Left cardiac atrium (tissue), 4 donors: ENCODE results near the gene TEX19. TPM values are rescaled to one million over a fixed set of nuclear protein-coding genes. Genes with fewer than 3 reads are reported as not detected.
"Not testable (repeated sequence)": the region's sequence is repeated elsewhere in the genome, so short reads cannot be mapped to it uniquely, and the experiment has no call there.

Source experiments
- ATAC-seq, 2 donors: fragments of 200-7000 bp; cut with Tn5 transposase; one replicate each; pipeline ENCODE4 v1.9.1; 2020; ENCODE audit warnings: mild to moderate bottlenecking in 2 of 2, moderate library complexity in 2 of 2
- DNase-seq: peaks from one replicate; pipeline ENCODE4 v3.0.0-alpha.2; 2020
- intact Hi-C, 2 donors: fragments of 100-400 bp; cut with DNase I; formaldehyde crosslinking; loops; one replicate each; pipeline versions ENCODE4 v1.14.1 to v1.15.1; 2022 to 2023
- total RNA-seq, 2 donors: library from RNA; stranded (reverse); fragmentation: NEBNext Ultra II Directional; extraction: Animal tissue kit (Norgen Biotek cat#: 25700); gene quantifications; one replicate each; pipeline ENCODE4 v1.2.1, GENCODE V29; 2021
- donor health status: DM: no; HTN: yes; CAD: no.
- donor health status: DM: no; HTN: yes; CAD: no; lungs with severe emphysema.
- donor health status: DM: yes; HTN: yes; CAD: no.
- donor health status: Dilated cardiomyopathy.

The TEX19 gene
- total RNA-seq, 2 donors from 2014 or later = not detected

DNA sequence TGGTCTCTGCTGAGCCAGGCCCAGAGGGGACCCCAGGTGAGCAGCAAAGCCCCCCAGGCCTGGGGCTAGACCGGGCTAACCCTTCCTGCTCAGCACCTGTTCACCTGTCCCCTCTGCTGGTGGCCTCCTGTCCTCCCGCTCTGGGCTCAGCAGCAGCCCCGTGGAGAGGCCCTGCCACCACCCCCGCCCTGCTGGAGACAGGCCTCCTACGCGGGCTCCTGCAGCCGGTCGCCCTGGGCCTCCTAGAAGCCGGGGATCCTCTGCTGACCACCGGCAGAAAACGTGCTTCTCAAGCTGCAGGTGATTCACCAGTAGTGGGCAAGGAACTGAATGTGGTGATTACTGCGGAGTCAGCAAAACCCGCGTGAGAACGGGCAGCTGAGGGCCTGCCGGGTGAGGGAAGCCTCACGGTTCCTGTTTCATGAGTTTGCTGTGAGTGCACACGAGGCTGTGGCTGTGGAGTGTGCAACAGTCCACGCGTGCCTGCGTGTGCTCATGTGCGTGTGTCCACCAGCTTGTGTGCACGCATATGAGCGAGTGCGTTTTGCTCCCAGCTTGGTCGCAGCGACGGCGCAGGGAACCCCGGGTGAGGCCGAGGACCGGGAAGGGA lies 26.3 kb upstream of the TEX19 start:
- intact Hi-C loops = no loop called here
- ATAC-seq = peak; percentile 36 to 65
- DNase-seq = peak; percentile 57

DNA sequence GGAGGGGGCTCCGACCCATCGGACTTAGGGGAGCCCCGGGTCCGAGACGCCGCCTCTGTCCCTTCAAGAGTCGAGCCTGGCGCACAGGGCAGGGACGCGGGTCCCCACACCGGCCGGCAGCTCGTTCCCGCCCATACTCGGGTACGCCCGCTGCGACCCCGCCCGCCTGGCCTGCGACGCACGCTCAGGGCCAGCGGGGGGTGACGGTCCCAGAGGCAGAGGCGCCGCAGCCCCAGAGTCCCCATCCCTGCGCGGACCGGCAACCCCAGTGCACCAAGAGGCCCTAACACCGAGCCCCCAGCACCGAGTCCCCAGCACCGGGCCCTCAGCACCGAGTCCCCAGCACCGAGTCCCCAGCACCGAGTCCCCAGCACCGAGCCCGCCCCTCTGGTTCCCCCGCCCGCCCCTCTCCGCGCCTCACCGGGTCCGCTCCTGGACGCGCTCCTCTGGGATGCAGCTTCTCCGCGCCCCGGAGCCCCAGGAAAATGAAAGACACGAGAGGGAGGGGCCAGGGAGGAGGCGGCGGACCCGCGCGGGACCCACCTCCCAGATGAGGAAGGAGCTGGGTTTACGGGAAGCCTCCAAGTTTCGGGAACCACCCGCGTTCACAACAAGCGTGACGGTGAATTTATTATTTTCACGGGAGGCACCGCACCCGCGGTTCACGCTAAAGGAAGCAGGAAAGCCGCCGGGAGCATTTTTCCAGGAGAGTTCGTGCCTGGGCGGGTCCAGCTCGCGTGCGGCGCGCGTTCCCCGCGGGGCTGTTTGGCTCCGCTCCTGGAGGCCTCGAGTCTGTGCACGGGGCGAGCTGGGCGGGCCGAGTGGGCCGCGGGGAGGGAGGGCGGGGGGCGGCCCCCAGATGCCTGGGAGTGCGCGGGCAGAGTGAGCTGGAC lies 25.5 kb upstream of the TEX19 start, which contains the start of gene SECTM1:
SECTM1 (minus strand) TSS at position 488 of the 893 bp plus-strand sequence. CDS start 6,526 bp downstream, outside the sequence.
- intact Hi-C loops = no loop called here
- ATAC-seq (peak; percentile 42 to 44), DNase-seq (peak; percentile 64)

DNA sequence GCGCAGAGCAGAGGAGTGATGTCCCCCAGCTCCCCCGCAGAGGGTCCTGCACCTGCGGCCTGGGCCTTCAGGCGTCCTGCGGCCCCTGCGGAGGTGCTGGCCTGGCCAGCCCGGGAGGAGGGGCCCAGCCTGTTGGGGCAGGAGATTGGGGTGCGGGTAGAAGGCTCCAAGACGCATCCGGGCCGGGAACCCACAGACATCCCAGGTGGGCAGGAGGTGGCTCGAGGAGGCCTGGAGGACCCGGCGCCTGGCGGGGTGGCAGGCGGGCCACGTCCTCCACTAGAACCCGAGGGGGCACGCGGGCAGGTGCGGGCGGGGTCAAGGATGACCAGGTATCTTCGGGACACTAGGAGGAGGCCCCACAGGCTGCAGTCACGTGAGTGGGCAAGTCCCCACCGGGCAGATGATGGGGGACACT lies 24.8 kb upstream of the TEX19 start:
- peak; percentile 31 for DNase-seq
- ATAC-seq = no peak
- intact Hi-C loops = no loop called here

DNA sequence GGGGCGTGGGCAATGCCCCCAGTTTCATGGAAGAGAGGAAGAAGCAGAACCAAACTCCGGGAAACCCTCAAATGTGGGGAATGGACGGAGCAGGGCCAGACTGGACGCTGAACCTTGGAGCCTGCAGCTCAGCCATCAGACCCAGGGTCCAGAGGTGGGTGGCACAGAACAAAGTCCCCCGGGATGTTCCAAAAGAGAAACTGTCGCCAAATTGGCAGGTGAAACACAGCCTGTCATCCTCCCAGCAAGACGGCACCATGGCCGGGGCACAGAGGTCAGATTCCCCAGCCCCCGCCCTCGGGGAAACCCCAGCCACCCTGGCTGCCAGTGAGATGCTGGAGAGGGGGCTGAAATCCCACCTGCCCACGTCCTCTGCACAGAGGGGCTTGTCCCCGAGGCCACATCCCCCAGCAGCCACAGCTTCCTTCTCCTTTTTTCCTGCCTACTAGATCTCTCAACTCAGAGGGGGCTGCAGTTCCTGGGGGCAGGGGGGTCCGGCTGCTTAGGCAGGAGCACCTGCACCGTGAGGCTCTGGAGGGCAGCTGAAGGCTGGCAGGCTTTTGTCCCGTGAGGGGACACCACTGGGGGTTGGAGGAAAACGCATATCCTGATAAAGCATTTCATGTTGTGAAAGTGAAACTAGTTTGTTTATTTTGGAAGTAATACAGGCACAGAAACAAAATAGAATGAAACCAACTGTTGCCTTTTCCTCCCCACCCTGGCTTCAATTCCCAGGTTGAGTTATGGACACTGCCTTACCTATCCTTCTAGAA lies 24.2 kb upstream of the TEX19 start:
- DNase-seq (peak; percentile 19), ATAC-seq (no peak)
- intact Hi-C loops = no loop called here

DNA sequence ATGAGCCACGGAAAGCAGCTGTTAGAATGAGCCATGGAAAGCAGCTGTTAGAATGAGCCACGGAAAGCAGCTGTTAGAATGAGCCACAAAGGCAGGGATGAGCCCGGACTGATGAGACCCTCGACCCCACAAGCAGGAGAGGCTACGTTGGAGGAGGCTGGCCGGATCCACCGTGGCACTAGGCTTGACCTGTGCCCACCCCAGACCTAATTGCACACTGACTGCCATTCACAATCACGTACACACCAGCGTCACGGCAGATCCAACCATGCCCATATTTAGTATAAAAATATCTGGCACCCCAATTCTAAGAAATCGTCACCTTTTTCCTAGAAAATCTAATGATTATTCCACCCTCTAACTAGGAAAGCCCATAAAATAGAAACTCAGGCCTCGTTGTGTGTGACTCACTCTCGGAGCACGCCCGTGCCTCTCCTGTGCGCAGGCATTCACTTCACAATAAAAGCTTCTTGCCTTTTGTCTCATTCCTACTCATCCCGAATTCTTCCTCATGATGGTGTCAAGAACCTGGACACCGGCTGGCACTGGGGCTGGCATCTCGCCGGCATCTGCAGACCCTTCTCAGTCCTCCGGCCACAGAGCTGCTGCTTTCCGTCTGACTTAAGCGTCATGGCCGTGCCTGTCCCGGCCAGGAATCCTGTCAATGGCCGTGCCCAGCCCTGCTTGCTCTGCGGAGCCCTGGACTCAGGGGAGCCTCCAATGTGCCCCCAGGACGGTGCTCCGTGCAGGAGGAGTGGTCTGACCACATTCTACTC lies 20.0 kb upstream of the TEX19 start:
- intact Hi-C loops = no loop called here
- ATAC-seq = peak; percentile 79 to 85
- peak; percentile 40 for DNase-seq

DNA sequence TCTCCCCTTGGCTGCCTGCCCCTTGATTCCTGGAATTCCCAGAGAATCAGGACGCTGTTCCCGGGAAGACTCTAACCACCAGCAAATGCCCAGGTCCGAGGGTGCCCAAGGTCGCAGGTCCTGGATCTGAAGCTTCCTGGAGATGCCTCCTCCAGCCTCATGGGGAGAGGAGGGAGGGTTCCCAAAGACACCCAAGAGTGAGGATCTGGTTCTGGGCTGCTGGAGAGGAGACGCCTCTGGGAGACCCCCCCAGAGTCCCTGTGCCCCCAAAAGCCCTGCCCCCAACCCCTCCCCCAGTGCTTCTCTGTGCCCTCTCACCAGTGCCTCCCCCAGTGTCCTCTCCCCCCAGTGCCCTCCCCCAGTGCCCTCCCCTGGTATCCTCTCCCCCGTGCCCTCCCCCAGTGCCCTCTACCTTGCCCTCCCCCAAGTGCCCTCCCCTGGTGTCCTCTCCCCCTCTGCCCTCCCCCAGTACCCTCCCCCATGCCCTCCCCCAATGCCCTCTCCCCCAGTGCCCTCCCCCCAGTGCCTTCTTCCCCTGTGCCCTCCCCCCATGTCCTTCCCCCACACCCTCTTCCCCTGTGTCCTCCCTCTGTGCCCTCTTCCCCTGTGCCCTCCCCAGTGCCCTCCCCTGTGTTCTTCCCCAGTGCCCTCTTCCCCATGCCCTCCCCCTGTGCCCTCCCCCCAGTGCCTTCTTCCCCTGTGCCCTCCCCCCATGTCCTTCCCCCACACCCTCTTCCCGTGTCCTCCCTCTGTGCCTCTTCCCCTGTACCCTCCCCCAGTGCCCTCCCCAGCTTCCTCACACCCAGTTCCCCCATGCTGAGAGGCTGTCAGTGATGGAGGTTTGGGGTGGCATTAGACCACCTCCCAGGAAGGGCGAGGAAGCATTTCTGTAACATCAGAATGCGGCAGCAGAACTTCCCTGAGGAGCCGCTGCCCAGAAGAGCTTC lies 19.1 kb upstream of the TEX19 start:
- ATAC-seq = no peak
- peak; percentile 19 for DNase-seq
- intact Hi-C loops = no loop called here

DNA sequence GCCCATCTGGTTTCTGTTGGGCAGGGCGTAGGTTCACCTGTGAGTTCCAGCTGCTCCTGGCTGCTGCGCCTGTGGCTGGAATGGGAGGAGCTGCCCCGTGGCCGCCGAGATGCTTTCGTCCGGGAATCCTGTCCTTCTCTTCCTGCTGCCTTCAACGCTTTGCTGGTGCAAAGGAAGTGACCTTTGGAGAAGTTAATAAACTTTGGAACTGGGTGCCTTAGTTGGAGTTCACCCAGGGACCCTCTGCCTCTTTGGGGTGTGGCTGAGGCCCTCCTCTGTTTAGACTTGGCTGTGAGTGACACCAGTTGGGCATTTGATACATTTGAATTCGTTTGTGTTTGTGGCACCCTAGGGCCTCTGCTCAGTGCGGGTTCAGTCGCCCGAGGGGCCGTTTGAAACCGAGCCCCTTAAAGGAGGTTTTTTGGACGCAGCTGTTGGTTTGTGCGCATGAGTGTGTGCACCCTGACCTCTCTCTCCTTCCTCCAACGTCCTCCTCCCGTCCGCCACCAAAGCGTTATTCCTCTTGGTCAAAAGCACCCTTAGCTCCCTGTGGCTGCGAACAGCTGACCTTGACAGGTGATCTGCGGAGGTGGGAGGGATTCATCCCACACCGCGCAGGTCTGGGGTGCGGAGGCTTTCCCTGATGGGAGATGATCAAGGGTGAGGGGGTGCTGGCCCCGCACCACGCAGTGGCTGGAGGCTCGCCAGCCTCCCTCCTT lies 16.5 kb upstream of the TEX19 start:
- intact Hi-C loops = no loop called here
- ATAC-seq (no peak), DNase-seq (peak; percentile 14)

DNA sequence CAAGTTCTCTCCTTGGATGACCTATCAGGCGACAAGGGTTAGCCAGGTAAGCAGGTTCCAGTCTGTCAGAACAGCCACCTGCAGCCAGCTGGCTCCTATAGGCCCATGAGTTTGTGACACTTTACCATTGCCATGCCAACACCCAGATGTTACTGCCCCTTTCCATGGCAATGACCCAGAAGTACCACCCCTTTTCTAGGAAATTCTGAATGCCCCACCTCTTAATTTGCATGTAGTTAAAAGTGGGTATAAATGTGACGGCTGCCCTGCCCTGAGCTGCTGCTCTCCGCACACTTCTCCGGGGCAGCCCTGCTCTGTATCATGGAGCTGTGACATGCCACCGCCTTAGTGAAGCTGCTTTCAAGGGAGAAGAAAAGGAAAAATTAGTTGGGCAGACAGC lies 15.5 kb upstream of the TEX19 start:
- ATAC-seq = no peak
- intact Hi-C loops = no loop called here
- DNase-seq = no peak

DNA sequence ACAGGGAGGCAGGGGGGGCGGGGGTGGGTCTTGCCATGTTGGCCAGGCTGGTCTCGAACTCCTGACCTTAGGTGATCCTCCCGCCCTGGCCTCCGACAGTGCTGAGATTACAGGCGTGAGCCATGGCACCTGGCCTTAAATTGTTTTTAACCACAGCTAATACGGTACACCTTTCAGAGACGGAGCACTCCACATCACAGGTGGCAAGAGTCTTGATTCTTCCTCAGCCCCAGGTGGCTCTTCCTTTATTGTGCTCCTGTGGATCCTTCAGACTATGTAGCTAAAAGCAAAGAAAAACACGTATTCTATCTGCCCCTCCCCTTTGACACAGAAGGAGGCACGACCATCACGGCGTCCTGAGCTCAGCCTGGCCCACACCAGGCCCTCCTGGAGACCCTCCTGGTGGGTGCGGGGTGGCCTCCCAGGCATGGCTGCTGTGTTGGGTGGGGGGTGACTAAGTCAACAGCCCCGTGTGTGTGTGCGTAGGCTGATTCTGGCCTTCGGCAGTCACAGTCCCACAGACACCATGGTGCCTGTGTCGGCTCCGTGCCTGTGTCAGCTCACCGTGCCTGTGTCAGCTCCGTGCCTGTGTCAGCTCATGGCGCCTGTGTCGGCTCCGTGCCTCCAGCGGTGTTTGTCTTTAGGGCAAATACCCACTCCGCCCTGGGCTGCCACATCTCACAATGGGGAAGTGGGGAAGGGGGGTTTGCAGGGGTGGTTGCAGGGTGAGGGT lies 14.7 kb upstream of the TEX19 start:
- no peak for DNase-seq
- intact Hi-C loops = no loop called here
- no peak for ATAC-seq

DNA sequence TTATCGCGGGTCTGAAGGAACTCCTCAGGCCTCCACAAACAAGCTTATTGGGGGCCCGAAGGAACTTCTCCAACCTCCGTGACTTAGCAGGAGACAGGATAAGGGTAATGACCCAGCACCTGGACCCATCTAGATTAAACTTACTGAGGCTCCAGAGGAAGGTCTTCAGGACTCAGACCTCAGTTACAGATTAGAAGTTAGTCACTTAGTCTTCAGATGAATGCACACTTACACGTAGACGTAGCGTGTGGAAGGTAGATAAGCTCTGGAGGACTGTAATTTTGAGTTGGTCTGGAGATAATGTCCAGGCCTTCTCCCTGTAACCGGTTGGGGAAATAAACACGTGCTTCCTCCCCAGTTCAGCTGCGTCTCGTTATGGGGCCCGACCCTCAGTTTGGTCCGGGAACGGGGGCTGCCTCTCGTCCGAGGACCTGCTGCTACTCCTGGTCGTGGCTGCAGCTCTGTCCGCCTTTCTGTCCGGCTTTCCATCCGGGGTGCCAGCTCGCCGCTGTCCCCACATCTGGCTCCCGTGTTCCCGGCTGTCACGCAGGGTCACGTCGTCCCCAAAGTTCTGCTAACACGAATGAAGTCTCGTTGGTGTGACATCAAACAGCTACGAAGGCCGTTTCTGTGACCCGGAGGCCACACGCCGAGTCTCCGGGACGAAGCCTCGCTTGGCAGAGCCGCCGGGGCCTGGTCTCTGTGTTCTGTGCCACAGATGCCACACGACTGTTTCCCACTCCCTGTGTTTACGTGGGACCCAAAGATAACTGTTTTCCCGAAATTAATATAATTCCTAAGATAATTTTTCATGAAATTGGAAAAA lies 13.7 kb upstream of the TEX19 start:
- intact Hi-C loops = no loop called here
- ATAC-seq (no peak), DNase-seq (no peak)

DNA sequence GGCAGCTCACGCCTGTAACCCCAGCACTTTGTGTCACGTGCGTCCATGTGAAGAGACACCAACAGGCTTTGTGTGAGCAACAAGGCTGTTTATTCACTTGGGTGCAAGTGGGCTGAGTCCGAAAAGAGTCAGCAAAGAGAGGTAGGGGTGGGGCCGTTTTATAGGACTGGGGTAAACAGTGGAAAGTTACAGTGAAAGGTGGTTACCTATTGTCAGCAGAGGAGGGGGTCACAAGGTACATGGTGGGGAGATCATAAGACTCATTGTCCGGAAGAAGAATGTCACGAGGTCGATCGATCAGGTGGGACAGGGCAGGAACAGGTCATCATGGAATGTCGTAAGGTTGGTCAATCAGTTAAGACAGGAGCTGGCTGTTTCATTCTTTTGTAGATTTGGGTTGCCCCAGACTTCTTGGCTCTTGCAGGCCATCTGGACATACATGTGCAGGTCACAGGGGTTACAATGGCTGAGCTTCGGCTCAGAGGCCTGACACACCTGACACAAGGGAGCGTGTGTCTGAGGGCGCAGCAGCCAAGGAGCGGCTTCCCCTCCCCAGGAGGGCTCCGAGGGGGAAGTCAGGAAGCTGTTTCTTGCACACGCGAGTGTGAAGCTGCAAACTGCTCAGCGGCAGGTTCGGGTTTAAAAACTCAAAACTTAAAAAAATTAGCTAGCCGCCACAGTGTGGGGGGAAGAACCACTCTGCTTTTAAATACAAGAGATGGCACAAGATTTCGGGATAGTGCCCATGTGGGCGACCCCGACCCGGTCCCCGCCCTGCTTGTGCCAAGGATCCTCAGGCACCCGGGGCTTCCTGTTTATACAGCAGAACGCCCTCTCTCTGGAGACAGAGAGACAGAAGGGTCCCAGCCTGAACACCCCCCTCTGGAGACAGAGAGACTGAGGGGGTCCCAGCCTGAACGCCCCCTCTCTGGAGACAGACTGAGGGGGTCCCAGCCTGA lies 12.4 kb upstream of the TEX19 start:
- DNase-seq = no peak
- no peak for ATAC-seq
- intact Hi-C loops = no loop called here

DNA sequence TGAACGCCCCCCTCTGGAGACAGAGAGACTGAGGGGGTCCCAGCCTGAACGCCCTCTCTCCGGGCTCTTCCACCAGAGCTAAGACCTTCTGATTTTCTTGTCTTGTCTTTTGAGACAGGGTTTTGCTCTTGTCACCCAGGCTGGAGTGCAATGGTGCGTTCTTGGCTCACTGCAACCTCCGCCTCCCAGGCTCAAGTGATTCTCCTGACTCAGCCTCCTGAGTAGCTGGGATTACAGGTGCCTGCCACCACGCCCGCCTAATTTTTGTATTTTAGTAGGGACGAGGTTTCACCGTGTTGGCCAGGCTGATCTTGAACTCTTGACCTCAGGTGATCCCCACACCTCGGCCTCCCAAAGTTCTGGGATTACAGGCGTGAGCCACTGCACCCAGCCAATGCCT lies 11.1 kb upstream of the TEX19 start:
- intact Hi-C loops, ATAC-seq, DNase-seq: not testable (repeated sequence)

DNA sequence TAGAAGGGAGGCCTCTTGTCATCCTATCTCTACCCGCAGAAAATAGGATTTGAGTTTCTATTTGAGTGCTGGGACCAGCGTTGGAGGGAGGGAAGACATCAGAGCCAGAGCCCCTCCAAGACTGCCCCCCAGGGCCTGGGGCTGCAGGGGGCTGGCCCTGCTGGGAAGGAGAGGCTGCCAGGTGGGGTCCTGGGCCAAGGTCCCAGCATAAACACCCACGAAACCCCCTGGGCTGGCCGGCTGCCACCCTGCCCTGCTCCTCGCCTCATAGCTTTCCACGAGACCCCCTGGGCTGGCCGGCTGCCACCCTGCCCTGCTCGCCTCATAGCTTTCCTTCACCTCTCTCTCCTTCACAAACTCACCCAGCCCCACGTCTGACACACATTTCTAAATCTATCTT lies 10.6 kb upstream of the TEX19 start:
- DNase-seq = no peak
- no peak for ATAC-seq
- intact Hi-C loops = no loop called here

DNA sequence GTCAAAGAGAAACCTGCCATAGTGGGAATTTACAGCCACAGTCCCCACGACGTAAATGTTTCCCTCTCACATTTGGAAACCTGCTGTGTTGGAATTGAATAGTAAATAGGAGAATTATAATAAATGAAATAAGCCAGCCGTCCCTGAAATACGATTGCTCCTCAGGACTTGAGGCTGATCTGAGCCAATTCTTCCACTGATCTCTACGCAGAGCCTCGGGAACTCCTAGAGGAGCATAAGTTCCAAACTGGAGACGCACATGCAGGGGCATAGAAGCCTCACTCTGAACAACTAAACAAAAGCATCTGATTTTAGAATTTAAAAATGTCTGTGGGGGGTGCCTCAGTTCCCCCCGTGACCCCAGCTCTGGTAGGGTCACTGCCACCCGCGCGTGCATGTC lies 10.2 kb upstream of the TEX19 start:
- DNase-seq (no peak), ATAC-seq (no peak)
- intact Hi-C loops = no loop called here

DNA sequence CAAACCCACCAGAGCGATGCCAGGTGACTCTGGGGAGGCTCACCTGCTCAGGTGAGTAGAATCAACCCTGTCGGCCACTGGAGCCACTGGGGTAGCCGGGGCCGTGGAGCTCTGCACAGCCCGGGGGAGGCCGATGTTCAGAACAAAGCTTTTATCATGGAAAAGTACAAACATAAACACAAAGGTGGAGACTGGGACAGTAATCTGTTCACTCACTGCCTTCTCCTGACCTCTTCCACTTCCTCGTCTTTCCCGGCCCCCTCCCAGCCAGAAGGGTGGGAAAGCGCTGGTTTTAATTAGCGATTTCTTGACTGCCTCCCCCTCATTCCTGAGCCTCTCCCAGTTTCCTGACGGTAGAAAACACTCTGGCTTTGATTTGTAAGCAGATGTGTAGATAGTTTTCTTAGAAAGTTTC lies 9.8 kb upstream of the TEX19 start:
- ATAC-seq = peak in 1 of 2 donors; percentile 9
- intact Hi-C loops = no loop called here
- DNase-seq = no peak
